ENCODE results near the gene DYNC2H1.
A peak's percentile ranks its signal among the peaks of the same experiment; 100 is the strongest.

DYNC2H1 gene

DNA sequence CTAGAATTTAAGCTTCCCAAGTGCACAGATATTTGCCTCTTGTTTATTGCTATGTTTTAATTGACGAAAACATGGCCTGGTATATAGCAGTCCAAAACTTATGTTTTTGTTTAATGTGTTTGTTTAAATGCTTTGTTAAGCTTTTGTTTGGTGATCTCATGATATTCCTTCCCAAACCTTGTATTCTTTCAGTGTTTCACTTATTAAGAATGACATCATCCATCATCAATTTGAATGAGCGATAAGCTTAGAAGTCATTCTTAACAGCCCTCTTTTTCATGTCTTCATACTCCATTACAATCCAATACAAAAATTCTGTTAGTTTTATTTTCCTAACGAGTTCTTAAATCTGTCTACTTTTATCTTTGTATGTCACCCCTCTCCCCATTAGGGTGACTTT, 206.0 kb downstream of the DYNC2H1 start:
- DNase-seq (ENCODE audit: low read depth), result no peak
- TF ChIP-seq, protein P1, sequence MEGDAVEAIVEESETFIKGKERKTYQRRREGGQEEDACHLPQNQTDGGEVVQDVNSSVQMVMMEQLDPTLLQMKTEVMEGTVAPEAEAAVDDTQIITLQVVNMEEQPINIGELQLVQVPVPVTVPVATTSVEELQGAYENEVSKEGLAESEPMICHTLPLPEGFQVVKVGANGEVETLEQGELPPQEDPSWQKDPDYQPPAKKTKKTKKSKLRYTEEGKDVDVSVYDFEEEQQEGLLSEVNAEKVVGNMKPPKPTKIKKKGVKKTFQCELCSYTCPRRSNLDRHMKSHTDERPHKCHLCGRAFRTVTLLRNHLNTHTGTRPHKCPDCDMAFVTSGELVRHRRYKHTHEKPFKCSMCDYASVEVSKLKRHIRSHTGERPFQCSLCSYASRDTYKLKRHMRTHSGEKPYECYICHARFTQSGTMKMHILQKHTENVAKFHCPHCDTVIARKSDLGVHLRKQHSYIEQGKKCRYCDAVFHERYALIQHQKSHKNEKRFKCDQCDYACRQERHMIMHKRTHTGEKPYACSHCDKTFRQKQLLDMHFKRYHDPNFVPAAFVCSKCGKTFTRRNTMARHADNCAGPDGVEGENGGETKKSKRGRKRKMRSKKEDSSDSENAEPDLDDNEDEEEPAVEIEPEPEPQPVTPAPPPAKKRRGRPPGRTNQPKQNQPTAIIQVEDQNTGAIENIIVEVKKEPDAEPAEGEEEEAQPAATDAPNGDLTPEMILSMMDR (conservative IDR thresholded peaks at IDR 0.05; ENCODE audit: low read length), result no peak
- H3K4me3 ChIP-seq (ENCODE audit: low read length), result no peak overlapping the region

DNA sequence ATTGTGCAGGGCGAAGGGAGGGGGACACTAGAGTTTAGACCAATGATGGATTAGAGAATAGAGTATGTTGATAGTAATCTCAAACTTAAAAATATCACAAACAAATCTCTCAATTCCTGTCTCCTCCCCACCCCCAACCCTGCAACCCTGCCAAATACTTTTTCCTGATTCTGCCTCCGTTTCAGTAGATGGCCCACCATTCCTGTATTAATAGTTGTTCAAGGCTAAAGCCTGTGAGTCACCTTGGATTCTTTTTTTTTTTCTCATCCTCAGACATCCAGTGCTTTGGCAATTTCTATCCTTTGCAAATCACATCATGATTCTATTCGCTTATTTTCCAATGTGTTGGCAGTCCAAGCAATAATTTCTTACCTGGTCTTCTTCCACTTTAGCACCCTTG, 207.9 kb downstream of the DYNC2H1 start:
- TF ChIP-seq, protein P1 (conservative IDR thresholded peaks at IDR 0.05; ENCODE audit: low read length), result no peak
- DNase-seq (ENCODE audit: low read depth), result peak; percentile 18
- H3K4me3 ChIP-seq (ENCODE audit: low read length), result no peak overlapping the region

DNA sequence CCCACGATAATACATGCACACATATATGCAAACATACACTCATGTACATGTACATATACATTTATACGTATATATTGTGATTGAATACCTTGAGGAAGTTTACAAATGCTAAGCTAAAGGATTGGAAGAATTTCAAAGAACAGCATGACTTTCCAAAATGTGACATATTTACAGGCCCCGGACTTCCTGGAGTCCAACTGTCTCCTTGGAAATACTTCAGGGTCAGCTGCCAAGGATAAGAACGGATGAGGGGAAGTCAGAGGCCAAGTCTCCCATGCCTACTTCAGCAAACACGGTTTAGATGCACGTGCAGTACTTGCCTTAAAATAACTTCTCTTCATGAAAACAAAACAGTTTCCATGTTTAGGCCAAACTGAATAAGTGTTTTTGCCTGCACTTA, 213.6 kb downstream of the DYNC2H1 start:
- H3K4me3 ChIP-seq (ENCODE audit: low read length), result no peak overlapping the region
- peak; percentile 17 for DNase-seq (ENCODE audit: low read depth)
- TF ChIP-seq, protein P1 (conservative IDR thresholded peaks at IDR 0.05; ENCODE audit: low read length), result no peak

DNA sequence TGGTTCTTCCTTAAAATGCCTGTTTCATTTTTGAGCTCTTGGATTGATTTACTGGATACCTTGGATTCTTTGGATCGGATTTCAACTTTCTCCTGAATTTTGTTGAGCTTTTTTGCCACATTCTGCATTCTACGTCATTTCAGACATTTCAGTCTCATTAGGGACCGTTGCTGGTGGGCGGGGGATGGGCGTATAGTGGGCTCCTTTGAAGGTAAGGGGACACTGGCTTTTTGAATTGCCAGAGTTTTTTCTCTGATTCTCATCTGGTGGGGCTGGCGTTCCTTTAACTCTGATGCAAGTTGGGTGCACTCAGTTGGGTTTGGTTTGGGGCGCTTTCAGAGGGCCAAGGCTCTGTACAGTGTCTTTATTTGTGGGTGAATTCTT, 216.5 kb downstream of the DYNC2H1 start:
- DNase-seq (ENCODE audit: low read depth), result no peak
- TF ChIP-seq, protein P1 (conservative IDR thresholded peaks at IDR 0.05; ENCODE audit: low read length), result no peak
- no peak overlapping the region; the same call in 1 of the 2 replicates for H3K4me3 ChIP-seq (ENCODE audit: low read length)

DNA sequence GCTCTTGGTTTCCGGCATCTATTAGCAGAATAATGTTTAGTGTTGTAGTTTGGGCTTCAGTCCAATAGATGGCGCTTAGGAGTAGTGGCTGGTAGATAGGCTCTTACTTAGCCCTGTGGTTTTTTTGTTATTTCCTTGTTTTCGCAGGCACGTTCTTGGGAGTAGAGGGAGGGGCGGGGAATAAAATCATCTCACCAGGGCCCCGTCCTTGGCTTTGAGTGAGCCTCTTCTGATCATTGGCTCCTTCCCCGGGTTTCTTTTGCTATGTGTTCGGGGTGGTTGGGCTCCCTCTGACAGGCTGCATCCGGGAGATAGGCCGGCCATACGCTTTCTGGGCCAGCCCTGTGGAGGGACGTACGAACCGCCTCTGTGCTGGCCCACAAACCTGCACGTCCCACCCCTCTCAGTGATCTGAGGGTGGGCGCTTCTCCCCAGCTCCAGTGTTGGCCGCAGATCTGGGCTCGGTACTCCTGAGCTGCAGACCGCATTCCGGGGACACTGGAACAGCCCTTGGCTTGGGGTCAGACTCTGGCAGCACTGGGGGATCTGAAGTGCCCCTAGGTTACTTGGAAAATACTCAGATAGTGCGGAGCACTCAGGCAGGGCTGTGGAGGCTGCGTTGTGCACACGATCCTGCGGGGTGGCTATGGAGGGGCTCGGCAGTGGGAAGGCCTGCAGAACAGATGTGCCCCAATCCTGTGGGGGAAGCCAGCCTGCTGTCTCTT, 217.0 kb downstream of the DYNC2H1 start:
- peak; percentile 95 for DNase-seq (ENCODE audit: low read depth)
- H3K4me3 ChIP-seq (ENCODE audit: low read length), result peak overlapping the region; percentile 28
- TF ChIP-seq, protein P1 (conservative IDR thresholded peaks at IDR 0.05; ENCODE audit: low read length), result peak; percentile 95

DNA sequence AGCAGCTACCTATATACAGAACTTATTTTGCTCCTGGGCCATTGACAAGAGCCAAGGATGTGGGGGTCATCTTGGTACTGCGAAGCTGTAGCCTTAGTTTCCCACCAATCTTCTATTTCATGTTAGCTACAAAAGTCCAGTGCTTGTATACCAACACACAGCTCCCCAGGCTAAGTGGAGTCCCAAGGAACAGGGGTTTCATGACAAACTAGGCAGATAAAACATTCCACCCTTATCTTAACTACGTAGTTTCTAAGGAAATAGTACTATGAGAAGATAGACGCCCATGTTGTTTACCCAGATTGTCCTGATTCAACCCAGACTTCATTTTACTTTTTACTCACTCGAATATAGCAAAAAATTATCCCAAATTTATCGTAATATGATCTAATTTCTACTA, 218.5 kb downstream of the DYNC2H1 start:
- H3K4me3 ChIP-seq (ENCODE audit: low read length), result no peak overlapping the region
- DNase-seq (ENCODE audit: low read depth), result no peak
- TF ChIP-seq, protein P1 (conservative IDR thresholded peaks at IDR 0.05; ENCODE audit: low read length), result no peak

DNA sequence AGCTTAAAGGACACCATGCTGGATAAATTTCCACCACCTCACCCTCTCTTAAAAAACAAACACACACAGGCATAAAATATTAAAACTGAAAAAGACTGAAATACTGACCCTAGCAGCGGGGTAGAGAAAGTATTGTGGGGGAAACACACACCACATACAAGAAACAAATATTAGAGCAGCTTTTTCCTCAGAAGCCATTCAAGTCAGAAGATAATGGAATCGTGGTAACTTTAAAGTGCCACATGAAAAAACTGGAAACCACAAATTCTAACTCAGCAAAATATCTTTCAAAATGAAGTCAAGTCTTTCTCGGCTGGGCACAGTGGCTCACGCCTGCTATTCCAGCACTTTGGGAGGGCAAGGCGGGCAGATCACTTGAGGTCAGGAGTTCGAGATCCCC, 223.2 kb downstream of the DYNC2H1 start:
- DNase-seq (ENCODE audit: low read depth), result no peak
- TF ChIP-seq, protein P1 (conservative IDR thresholded peaks at IDR 0.05; ENCODE audit: low read length), result no peak
- H3K4me3 ChIP-seq (ENCODE audit: low read length), result no peak overlapping the region

Data from AG10803 (cell line).